ENCODE data around the gene TNS3.

The TNS3 gene

DNA sequence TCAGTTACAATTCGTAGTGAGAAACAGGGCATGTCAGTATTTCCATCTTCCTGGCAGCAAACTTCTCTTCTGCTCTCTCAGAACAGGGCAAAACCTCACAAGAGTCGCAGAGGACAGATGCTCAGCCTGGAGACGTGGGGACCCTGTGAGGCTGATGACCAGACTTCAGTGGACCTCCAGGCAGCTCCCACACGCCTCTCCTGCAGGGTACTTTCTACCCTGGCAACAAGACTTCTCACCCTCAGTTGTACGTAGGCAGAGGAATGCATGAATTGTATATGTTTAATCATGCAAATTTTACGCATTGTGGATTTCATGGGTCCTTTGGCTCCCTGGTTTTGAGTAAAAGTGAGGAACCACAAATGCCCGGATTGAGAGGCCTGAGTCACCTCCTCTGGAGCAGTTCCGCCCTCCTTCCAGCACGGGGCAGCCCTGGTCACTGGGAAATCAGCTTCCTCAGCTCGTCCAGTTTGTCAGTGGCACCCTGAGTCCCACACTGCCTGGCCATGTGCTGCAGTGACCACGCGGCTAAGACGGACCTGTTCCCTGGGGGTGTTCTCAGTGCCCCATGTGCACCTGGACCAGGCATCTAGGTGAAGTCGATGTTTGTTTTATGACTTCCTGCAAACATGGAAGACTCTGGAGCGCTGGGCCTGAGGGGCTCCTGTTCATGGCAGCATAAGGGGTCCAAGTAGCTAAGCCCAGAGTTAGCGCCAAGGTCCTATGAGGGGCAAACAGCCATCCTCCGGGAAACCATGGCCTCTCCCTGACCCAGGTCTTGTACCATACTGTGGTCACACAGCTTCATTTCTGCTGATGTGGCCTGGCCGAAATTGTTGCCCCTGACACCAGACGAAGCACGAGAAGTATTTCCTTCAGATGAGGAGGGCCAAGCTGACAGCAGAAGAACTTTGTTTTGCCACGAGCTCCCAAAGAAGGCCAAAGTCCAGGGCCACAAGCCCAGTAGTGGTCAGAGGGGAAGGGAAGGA, 165.1 kb downstream of the TNS3 start:
- no peak for DNase-seq

GRCh38 chr7:47415318-47416212, 166.3 kb downstream of the TNS3 start:
- DNase-seq: no peak

- no peak for DNase-seq
Observed at GRCh38 chr7:47414342-47415317, 167.3 kb downstream of the TNS3 start.

- no peak for DNase-seq
Observed at GRCh38 chr7:47413526-47414341, 168.2 kb downstream of the TNS3 start.

- DNase-seq: no peak
Observed at GRCh38 chr7:47411901-47412300, 170.0 kb downstream of the TNS3 start.

DNA sequence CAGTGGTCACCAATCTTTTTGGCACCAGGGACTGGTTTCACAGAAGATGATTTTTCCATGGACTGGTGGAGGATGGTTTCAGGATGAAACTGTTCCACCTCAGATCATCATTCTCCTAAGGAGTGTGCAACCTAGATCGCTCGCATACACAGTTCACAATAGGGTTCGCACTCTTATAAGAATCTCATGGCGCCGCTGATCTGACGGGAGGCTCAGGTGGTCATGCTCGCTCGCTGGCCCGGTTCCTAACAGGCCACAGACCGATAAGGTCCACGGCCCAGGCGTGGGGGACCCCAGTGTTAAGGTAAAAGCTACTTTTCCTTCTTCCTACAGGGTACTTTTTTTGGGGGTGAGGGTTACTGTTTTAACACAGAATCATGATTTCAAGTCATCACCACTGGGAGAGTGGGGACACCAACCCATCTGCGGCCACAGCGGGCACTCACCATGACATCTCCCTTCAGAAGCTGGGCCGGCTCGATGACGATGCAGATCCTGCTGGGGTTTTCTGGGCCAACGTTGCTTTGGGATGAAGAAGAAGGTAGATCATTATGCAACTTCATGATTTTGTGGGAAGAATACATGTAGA, 170.5 kb downstream of the TNS3 start:
- no peak for DNase-seq

DNA sequence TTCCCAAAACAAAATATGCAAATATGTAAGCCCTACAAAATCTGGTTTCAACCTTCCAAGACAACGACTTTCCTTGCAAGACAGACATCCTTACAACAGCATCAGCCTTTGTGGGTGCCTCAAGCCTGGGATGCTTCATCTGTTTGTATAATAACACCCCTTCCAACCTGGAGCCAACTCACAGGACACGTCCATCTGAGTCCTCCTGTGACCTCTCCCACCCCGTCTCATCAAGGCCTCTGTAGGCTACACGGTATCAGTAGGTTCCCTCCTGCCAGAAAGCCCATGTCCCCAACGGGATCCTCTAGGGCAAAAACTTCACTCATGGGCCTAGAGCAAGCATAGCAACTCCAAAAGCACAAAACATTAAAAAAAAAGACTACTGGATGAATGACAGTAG, 173.2 kb downstream of the TNS3 start:
- DNase-seq: no peak

GRCh38 chr7:47407821-47408674, 173.9 kb downstream of the TNS3 start:
- no peak for DNase-seq

DNA sequence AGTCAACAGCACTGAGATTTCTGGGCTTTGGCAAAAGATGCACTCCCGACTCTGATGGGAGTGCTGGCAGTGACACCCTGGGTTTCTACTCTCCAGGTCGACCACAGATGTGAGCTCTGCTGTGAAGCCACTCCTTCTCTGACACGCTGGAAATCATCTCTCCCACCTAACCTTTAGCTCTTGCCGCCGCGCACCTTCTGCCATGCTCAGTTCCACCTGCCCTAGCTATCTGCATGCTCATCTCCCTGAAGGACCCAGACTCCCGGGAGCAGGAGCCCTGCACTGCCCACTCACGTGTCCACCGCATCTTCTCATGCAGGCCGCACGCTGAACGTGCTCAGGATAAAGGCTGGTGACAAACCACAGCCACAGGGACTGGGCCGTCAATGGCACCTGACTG, 174.8 kb downstream of the TNS3 start:
- DNase-seq: no peak

DNA sequence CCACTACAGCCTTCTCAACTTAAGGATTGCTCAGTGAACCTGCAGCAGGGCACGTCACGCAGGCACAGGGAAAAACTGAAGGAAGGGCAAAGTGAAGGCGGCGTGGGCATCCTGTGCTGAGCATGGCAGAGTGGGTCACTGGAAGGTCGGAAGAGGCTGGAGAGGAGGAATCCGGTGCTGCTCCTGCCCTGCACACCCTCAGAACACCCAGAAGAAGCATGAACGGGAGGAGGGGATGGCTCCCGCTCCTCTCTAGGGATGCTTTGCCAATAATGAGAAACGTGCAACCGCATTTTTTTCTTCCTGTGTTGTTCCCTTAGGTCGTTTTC, 175.1 kb downstream of the TNS3 start:
- no peak for DNase-seq

DNA sequence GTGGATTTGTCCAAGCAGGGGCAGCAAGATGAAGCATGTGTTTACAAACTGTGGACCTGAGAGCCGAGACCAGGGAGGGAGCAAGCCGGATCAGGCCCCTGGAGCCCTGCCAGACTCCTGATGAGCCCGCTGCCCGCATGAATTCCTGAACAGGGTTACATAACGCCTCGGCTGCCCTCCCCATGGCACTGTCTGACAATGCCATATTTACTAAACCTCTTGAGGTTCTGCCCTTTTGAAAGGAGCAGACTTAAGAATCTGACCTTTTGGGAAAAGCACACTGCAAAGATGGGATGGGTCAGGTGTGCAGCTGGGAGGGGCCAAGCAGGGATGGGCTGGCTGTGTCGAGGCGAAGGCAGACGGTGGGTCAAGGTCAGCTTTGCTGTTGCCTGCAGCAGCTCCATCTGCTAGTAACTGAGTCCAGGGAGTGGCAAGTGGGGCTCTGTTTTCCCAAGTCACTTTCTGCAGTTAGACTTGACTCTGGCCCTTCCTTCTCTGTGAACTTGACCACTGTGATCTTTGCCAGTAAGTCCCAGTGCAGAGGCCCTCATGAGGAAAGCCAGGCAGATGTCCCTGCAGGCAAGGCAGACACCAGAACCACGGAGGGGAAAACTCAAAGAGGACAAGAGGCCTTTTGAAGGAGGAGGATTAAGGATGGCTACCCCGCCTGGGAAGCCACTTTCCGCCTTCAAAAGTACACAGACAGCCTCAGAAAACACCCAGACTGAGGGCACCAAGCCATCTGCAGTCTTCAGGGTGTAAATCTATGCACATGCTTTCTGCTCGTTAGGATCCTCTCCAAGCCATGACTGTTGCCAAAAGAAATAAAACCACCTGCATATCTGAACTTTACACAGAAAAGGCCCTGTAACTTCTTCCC, 175.8 kb downstream of the TNS3 start:
- DNase-seq: no peak

DNA sequence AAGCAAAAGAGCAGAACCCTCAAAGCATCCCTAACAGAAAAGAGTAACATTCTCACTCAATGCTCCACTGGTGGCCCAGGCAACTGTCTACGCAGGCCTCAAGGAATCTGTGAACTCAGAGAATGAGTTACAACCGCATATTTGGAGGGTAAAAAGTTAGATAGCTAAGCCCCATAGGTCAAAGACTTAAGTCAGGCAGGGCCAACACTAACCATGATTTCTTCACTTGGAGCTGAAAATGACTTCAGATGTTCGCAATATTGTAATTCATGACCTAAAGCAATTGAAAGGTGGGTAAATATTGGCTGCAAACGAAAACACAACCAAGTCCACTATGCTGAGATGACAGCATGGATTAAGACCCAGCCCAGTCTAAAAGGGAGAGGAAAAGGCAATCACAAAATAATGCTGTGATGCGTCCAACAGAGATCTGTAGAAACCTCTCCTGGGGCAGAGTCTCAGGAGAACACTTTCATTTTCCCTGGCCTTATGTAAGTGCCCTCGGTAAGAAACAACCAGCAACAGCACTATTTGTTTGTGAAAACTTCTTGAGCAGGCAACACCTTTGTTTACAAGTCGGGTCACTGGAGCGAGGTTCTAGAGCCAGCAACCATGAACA, 176.5 kb downstream of the TNS3 start:
- no peak for DNase-seq

DNA sequence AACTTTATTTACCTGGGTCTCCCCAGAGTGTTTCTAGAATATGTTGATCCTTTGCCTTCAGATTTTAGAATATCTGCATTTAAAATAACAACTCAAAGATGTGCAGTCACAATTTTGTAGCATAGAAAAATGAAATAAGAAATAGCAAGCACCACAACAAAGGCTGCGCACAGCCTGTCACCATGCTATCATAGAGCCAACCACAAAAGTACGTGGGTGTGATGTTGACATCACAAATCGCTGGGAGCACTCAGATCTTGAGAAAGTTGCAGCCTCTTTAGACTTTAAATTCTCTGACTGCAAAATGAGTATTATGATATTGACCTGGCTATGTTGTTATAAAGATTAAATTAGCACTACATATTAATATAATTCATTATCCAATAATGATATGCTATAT, 177.9 kb downstream of the TNS3 start:
- peak; percentile 5 for DNase-seq

- no peak for DNase-seq
Observed at GRCh38 chr7:47402941-47403866, 178.7 kb downstream of the TNS3 start.

- no peak for DNase-seq
Observed at GRCh38 chr7:47401611-47402570, 180.0 kb downstream of the TNS3 start.

- no peak for DNase-seq
Observed at GRCh38 chr7:47400741-47401206, 181.1 kb downstream of the TNS3 start.

All from activated CD4-positive, alpha-beta T cell treated with anti-CD3 and anti-CD28 coated beads, Interleukin-10, Interleukin-2, amounts not matched to agents 100 ng/mL and 50 ng/mL, durations not matched to agents 16 hours and 8 hours (primary cell).